Activated T-helper 1 cell treated with anti-CD3 and anti-CD28 coated beads, Interleukin-12 subunit alpha, Interleukin-12 subunit beta, Interleukin-2, Interleukin-4 antibody, amounts not matched to agents 30 ng/mL and 10 ng/mL and 1 ng/mL, durations not matched to agents 14 hours and 24 hours and 36 hours (primary cell): ENCODE measurements around the gene CCDC9B. TPM values are rescaled to one million over a fixed set of nuclear protein-coding genes. Genes with fewer than 3 reads are reported as not detected.

Source experiments
- DNase-seq: peaks from one replicate; pipeline ENCODE4 v3.0.0; 2021; ENCODE audit warnings: low spot score
- H3K27ac Mint-ChIP-seq: one replicate; pipeline ENCODE4 v1.8.0; 2021; ENCODE audit warnings: mild to moderate bottlenecking, mixed read lengths
- H3K27me3 Mint-ChIP-seq: one replicate; pipeline ENCODE4 v1.8.0; 2022; ENCODE audit warnings: mild to moderate bottlenecking, moderate library complexity, mixed read lengths; ENCODE audit not compliant: insufficient read depth
- H3K36me3 Mint-ChIP-seq: one replicate; pipeline ENCODE4 v1.8.0; 2021; ENCODE audit warnings: low read depth, mixed read lengths
- H3K4me1 Mint-ChIP-seq: one replicate; pipeline ENCODE4 v1.8.0; 2021; ENCODE audit warnings: low read depth, mixed read lengths
- H3K4me3 Mint-ChIP-seq: one replicate; pipeline ENCODE4 v1.8.0; 2021; ENCODE audit warnings: mild to moderate bottlenecking, moderate library complexity, mixed read lengths
- H3K9me3 Mint-ChIP-seq: one replicate; pipeline ENCODE4 v1.8.0; 2021; ENCODE audit warnings: mixed read lengths
- intact Hi-C: fragments of 100-400 bp; cut with micrococcal nuclease; formaldehyde crosslinking; loops from one replicate; pipeline ENCODE4 v1.15.1; 2024
- total RNA-seq: library from RNA; stranded (reverse); gene quantifications from 2 replicates; pipeline ENCODE4 v1.2.3, GENCODE V29; 2022

CCDC9B gene
- total RNA-seq, 1 donor from 2014 or later, result 0.21 TPM

DNA sequence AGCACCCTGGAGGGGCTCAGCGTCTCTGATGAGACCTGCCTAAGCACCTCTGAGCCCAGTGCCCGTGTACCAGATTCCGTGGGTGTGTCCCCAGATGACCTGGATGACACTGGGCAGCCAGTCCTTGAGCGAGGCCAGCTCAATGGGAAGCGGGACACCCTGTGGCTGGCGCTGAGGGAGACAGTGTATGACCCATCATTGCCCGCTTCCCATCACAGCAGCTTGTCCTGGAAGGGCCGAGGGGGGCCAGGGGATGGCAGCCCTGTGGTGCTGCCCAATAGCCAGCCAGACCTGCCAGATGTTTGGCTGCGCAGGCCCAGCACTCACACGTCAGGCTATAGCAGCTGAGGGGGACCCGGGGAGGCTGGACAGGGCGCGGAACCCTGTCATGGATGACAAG is 29.2 kb upstream of the CCDC9B start:
- H3K9me3 Mint-ChIP-seq, result no peaks in the 10 kb centered on the region

DNA sequence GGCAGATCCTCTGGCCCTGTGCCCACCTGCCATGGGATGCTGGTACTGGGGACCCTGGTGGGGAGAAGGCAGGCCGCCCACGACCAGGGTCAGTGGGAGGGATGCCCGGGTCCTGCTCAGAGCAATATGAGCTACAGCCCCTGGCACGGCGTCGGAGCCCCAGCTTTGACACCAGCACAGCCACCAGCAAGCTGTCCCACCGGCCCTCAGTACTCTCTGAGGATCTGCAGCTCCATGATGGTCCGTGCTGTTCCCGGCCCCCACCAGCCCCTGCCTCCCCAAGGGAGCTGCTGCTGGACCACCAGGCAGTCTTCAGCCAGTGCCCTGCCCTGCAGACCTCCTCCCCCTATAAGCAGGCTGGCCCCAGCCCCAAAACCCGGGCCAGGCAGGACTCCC is 28.7 kb upstream of the CCDC9B start:
- H3K9me3 Mint-ChIP-seq, result no peaks in the 10 kb centered on the region
- intact Hi-C loops, result no loop called here
- H3K4me3 Mint-ChIP-seq, result peak overlapping the region; percentile 30
- no peak overlapping the region for H3K27ac Mint-ChIP-seq
- peaks cover 11% of the 10 kb centered on the region for H3K4me1 Mint-ChIP-seq
- H3K36me3 Mint-ChIP-seq, result no peaks in the 10 kb centered on the region
- DNase-seq, result no peak
- peaks cover 12% of the 10 kb centered on the region for H3K27me3 Mint-ChIP-seq

More for the DNA sequence above, 29.2 kb upstream of the CCDC9B start:
- H3K27ac Mint-ChIP-seq, result no peak overlapping the region
- peaks cover 11% of the 10 kb centered on the region for H3K4me1 Mint-ChIP-seq
- no peak overlapping the region for H3K4me3 Mint-ChIP-seq
- intact Hi-C loops, result no loop called here
- H3K27me3 Mint-ChIP-seq, result peaks cover 12% of the 10 kb centered on the region
- H3K36me3 Mint-ChIP-seq, result no peaks in the 10 kb centered on the region
- DNase-seq, result no peak

DNA sequence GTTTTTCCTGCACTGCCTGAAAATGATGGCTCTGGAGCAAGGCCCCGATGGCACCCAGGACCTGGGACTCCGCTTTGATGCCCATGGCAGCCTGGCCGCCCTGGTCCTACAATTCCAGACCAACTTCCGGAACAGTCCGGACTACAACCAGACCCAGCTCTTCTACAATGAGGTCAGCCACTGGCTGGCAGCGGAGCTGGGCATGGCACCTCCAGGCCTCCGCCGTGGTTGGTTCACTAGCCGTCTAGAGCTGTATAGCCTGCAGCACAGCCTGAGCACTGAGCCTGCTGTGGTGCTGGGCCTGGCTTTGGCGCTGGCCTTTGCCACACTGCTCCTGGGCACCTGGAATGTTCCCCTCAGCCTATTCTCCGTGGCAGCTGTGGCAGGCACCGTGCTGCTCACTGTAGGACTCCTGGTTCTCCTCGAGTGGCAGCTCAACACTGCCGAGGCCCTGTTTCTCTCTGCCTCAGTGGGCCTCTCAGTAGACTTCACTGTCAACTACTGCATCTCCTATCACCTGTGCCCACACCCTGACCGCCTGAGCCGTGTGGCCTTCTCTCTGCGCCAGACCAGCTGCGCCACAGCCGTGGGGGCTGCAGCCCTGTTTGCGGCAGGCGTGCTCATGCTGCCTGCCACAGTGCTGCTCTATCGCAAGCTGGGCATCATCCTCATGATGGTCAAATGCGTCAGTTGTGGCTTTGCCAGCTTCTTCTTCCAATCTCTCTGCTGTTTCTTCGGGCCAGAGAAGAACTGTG is 28.2 kb upstream of the CCDC9B start:
- no peak overlapping the region for H3K27ac Mint-ChIP-seq
- intact Hi-C loops, result loop anchor here (1.0 kb wide), 5 partner anchors 11 to 53 kb away; partner anchors contain the start of genes DISP2 and KNSTRN
- peaks cover 12% of the 10 kb centered on the region for H3K27me3 Mint-ChIP-seq
- no peak for DNase-seq
- peak overlapping the region; percentile 30 for H3K4me3 Mint-ChIP-seq
- H3K36me3 Mint-ChIP-seq, result no peaks in the 10 kb centered on the region
- no peaks in the 10 kb centered on the region for H3K9me3 Mint-ChIP-seq
- H3K4me1 Mint-ChIP-seq, result peaks cover 11% of the 10 kb centered on the region

DNA sequence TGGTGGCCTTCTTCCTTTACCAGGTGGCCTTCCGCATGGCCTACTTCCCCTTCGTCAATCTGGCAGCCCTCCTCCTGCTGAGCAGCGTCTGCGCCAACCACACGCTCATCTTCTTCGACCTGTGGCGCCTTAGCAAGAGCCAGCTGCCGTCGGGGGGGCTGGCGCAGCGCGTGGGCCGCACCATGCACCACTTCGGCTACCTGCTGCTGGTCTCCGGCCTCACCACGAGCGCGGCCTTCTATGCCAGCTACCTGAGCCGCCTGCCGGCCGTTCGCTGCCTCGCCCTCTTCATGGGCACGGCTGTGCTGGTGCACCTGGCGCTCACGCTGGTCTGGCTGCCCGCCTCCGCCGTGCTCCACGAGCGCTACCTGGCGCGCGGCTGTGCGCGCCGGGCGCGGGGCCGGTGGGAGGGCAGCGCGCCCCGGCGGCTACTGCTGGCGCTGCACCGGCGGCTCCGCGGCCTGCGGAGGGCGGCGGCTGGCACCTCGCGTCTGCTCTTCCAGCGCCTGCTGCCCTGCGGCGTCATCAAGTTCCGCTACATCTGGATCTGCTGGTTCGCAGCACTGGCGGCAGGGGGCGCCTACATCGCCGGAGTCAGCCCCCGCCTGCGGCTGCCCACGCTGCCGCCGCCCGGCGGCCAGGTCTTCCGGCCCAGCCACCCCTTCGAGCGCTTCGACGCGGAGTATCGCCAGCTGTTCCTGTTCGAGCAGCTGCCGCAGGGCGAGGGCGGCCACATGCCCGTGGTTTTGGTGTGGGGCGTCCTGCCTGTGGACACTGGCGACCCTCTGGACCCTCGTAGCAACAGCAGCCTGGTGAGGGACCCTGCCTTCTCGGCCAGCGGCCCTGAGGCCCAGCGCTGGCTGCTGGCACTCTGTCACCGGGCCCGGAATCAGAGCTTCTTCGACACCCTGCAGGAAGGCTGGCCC is 27.2 kb upstream of the CCDC9B start:
- H3K27ac Mint-ChIP-seq, result no peak overlapping the region
- peaks cover 11% of the 10 kb centered on the region for H3K4me1 Mint-ChIP-seq
- H3K4me3 Mint-ChIP-seq, result peak overlapping the region; percentile 75

DNA sequence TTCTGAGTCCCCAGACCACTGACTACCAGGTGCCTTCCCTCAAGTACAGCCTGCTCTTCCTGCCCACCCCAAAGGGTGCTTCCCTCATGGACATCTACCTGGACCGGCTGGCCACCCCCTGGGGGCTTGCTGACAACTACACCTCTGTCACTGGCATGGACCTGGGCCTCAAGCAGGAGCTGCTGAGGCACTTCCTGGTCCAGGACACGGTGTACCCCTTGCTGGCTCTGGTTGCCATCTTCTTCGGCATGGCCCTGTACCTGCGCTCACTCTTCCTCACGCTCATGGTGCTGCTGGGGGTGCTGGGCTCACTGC is 26.6 kb upstream of the CCDC9B start:
- Mint-ChIP-seq H3K27me3 (peaks cover 14% of the 10 kb centered on the region), H3K27ac (no peak overlapping the region), H3K4me3 (peak overlapping the region; percentile 75), H3K9me3 (no peaks in the 10 kb centered on the region), H3K4me1 (peaks cover 11% of the 10 kb centered on the region), H3K36me3 (no peaks in the 10 kb centered on the region)
- no peak for DNase-seq
- intact Hi-C loops, result no loop called here

More for the DNA sequence above, 27.2 kb upstream of the CCDC9B start:
- Mint-ChIP-seq H3K27me3 (peaks cover 12% of the 10 kb centered on the region), H3K36me3 (no peaks in the 10 kb centered on the region), H3K9me3 (no peaks in the 10 kb centered on the region)
- intact Hi-C loops, result loop anchor here (1.0 kb wide), 5 partner anchors 10 to 54 kb away; partner anchors contain the start of genes DISP2 and KNSTRN
- DNase-seq, result peak; percentile 83

DNA sequence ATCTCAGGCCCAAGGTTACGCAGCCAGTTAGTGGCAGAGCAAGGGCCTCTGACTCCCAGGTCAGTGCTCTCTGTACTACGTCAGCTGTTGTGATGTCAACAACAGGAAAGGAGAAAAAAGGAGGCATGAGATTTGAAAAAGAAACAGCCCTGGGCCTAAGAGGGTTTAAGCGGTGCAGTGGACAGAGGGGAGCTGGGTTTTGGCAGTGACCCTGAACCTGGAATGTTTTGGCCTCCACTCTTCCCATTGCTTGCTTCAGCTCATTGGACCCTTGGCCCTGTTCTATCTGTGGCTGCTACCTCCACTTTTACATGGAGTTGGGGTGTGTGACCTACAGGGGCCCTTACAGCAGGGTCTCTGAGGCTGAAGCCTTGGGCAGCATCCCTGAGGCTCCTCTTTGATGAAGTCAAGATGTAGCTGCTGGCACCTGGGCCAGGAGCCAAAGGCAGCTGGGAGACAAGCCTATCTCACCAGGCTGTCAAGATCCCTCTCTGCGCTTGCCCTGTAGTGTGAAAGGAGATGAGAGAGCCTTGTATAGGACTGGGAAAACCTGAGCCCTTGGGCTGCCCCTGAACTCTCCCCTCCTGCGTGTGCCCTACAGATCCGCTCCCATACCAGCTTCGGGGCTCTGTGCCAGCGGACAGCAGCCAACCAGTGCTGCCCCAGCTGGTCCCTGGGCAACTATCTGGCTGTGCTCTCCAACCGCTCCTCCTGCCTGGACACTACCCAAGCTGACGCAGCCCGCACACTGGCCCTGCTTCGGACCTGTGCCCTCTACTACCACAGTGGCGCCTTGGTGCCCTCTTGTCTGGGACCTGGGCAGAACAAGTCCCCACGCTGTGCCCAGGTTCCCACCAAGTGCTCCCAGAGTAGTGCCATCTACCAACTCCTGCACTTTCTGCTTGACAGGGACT is 26.0 kb upstream of the CCDC9B start:
- Mint-ChIP-seq H3K4me3 (peak overlapping the region; percentile 75), H3K9me3 (no peaks in the 10 kb centered on the region), H3K27me3 (peaks cover 14% of the 10 kb centered on the region), H3K36me3 (no peaks in the 10 kb centered on the region), H3K4me1 (peaks cover 11% of the 10 kb centered on the region), H3K27ac (no peak overlapping the region)
- intact Hi-C loops, result no loop called here
- DNase-seq, result no peak

DNA sequence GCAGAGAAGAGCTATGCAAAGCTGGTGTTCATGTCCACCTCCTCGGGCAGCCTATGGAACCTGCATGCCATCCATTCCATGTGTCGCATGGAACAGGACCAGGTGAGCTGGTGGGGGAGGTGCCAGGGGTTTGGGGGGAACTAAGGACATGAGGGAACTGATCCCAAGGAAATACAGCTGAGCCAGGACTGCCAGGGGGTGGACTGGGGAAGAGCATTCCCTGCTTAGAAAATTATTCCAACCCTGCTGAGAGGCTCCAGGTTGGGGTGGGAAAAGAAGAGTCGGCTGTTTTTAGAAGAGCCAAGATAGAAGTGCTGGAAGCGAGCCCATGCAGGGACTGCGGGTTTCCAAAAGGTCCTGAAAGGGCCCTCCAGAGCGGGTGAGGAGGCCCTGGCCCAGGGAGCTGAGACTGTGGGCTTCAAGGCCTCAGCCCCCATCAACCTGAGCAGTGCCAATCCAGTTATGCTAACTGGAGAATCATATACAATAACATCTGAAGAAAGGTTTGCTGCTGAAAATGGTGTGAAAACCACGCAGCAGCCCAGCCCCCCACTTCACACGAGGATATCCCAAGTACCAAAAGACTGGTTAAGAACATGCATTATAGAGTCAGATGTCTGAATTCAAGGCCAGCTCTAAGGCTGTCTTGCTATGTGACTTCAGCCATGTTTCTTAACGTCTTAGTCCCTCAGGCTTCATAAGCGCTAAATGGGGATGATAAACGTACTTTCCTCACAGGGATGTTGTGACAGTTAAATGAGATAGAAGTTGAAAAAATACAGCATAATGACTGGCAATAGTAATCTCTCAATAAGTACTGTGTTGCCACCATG is 25.1 kb upstream of the CCDC9B start:
- peaks cover 8% of the 10 kb centered on the region for H3K27me3 Mint-ChIP-seq
- H3K27ac Mint-ChIP-seq, result no peak overlapping the region
- H3K36me3 Mint-ChIP-seq, result no peaks in the 10 kb centered on the region
- DNase-seq, result no peak
- H3K4me1 Mint-ChIP-seq, result peaks cover 11% of the 10 kb centered on the region
- intact Hi-C loops, result no loop called here
- no peak overlapping the region for H3K4me3 Mint-ChIP-seq
- H3K9me3 Mint-ChIP-seq, result no peaks in the 10 kb centered on the region

DNA sequence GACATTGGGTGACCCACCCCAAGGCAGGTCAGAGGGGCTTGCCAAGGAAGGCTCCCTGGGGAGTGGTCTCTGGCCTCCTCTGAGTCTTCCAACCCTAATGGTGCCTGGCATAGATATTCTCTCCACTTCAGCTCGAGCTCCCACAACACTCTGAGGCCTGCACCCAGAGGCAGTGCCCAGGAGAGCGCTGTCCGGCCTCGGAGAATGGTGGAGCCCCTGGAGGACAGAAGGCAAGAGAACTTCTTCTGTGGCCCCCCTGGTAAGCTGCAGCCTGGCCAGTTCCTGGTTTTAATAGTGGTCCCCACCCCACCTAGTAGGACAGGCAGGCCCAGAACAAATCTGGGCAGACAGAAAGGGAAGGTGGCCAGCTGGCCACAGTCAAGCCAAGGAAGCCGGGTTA is 24.3 kb upstream of the CCDC9B start:
- intact Hi-C loops, result no loop called here
- H3K27ac Mint-ChIP-seq, result no peak overlapping the region
- no peak overlapping the region for H3K4me3 Mint-ChIP-seq
- peaks cover 8% of the 10 kb centered on the region for H3K27me3 Mint-ChIP-seq
- H3K9me3 Mint-ChIP-seq, result no peaks in the 10 kb centered on the region
- no peaks in the 10 kb centered on the region for H3K36me3 Mint-ChIP-seq
- DNase-seq, result no peak
- H3K4me1 Mint-ChIP-seq, result peaks cover 11% of the 10 kb centered on the region

DNA sequence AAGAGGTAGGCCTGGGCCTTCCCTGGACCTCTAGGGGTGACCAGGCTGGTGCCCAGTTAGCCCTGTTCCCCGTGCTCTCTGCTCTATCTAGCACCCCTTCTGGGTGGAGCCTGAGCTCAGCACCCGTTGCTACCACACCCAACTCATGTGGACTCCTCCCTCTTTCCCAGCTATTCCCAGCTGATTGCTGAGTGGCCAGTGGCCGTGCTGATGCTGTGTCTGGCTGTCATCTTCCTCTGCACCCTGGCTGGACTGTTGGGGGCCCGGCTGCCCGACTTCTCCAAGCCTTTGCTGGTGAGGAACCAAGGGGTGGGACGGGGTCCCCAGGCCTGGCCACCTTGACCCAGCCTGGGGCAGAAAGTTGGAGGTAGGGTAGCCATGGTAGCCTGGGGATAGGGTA is 23.5 kb upstream of the CCDC9B start:
- intact Hi-C loops, result no loop called here
- no peak overlapping the region for H3K27ac Mint-ChIP-seq
- peaks cover 11% of the 10 kb centered on the region for H3K4me1 Mint-ChIP-seq
- DNase-seq, result no peak
- no peaks in the 10 kb centered on the region for H3K36me3 Mint-ChIP-seq
- peaks cover 12% of the 10 kb centered on the region for H3K27me3 Mint-ChIP-seq
- no peak overlapping the region for H3K4me3 Mint-ChIP-seq
- no peaks in the 10 kb centered on the region for H3K9me3 Mint-ChIP-seq

DNA sequence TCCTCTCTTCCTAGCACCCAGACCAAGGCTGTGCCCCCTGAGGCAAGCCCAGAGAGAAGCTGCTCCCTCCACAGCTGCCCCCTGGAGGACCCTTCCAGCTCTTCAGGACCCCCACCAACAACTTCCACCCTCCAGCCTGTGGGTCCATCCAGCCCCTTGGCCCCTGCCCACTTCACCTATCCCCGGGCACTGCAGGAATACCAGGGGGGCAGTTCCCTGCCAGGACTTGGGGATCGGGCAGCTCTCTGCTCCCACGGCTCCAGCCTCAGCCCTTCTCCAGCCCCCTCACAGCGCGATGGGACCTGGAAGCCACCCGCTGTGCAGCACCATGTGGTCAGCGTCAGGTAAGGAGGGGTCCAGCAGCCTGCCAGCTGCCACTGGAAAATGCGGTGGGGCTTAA is 22.9 kb upstream of the CCDC9B start:
- no peak for DNase-seq
- Mint-ChIP-seq H3K36me3 (no peaks in the 10 kb centered on the region), H3K9me3 (no peaks in the 10 kb centered on the region), H3K4me3 (no peak overlapping the region), H3K4me1 (peaks cover 11% of the 10 kb centered on the region), H3K27ac (no peak overlapping the region), H3K27me3 (peaks cover 16% of the 10 kb centered on the region)
- intact Hi-C loops, result no loop called here

DNA sequence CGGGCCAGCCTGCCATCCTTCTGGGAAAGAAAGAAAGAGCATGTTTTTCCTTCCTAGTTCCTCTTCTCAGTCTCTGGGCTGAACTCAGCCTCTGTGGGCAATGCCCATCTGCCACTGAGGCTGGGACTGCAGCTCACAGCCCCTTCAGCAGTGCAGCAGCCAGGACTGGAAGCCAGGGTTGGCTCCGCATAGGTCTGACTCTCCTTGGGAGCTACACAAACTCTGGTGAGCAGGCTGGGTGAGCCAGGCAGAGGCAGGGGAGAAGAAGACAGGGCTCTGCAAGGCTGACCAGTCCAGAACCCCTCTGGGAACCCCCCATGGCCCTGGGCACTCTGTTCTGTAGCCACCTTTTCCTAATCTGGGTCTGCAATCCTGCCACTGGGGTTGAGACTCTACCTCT is 20.9 kb upstream of the CCDC9B start:
- H3K4me3 Mint-ChIP-seq, result no peak overlapping the region
- no peak for DNase-seq
- intact Hi-C loops, result no loop called here

DNA sequence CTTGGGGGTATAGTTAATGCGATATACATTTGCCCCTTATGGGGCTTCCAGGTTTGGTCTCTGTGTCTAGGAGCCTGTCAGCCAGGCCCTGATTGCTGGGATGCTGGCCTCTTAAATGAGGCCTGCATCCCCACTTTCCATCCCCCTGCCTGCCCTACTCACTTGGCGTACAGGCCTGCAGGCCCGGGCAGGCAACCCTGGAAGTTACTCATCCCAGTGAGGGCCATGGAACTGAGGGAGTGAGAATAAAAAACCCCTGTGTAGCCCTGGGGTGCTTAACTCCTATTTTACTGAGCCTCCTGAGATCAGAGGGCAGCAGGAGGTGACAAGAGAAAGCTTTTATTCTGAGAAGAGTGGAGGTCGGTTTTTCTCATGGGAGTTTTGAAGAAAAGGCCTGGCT is 19.3 kb upstream of the CCDC9B start:
- H3K4me1 Mint-ChIP-seq, result no peaks in the 10 kb centered on the region
- peaks cover 17% of the 10 kb centered on the region for H3K27me3 Mint-ChIP-seq
- no peak overlapping the region for H3K27ac Mint-ChIP-seq
- H3K9me3 Mint-ChIP-seq, result no peaks in the 10 kb centered on the region
- H3K4me3 Mint-ChIP-seq, result no peak overlapping the region
- intact Hi-C loops, result no loop called here
- no peak for DNase-seq
- no peaks in the 10 kb centered on the region for H3K36me3 Mint-ChIP-seq

More for the DNA sequence above, 20.9 kb upstream of the CCDC9B start:
- Mint-ChIP-seq H3K27me3 (peaks cover 17% of the 10 kb centered on the region), H3K9me3 (no peaks in the 10 kb centered on the region), H3K36me3 (no peaks in the 10 kb centered on the region), H3K4me1 (no peaks in the 10 kb centered on the region), H3K27ac (no peak overlapping the region)
